Panc1 (cell line): ENCODE results near the gene DNMT3L. TPM values are rescaled to one million over a fixed set of nuclear protein-coding genes. Genes with fewer than 3 reads are reported as not detected.

Source experiments
- ATAC-seq: fragments of 200-7000 bp; cut with Tn5 transposase; 2 replicates; pipeline ENCODE4 v1.9.1; 2020; ENCODE audit warnings: mild to moderate bottlenecking, moderate library complexity
- BruUV-seq: library from RNA; stranded (reverse); fragments of 400-500 nt; replicated peaks from 2 replicates; lab custom pipeline; 2021; lab: Mats Ljungman, UMichigan
- CTCF ChIA-PET: fragments of 300-600 bp; sonication (Branson Sonifier 250); formaldehyde crosslinking; loops from one replicate; lab custom pipeline; 2022; ENCODE audit warnings: antibody characterized with exemption; lab: Charles Lee
- POLR2A ChIA-PET: fragments of 300-600 bp; sonication (Branson Sonifier 250); formaldehyde crosslinking; loops from one replicate; lab custom pipeline; 2022; ENCODE audit warnings: antibody characterized with exemption; lab: Charles Lee
- DNase-seq: peaks from one replicate; pipeline ENCODE4 v3.0.0-alpha.2; 2010; ENCODE audit warnings: low read depth, low spot score
- H3K27ac ChIP-seq: 2 replicates; pipeline ENCODE4 v1.5.1; 2011; ENCODE audit warnings: mild to moderate bottlenecking, low read length, inconsistent platforms
- H3K27me3 ChIP-seq: fragments of 200-500 bp; sonication (Bioruptor generic); 2 replicates; pipeline ENCODE4 v1.6.0; 2014; ENCODE audit warnings: low read length, inconsistent platforms; ENCODE audit not compliant: control insufficient read depth, insufficient read depth
- H3K36me3 ChIP-seq: fragments of 200-500 bp; sonication (Bioruptor generic); 2 replicates; pipeline ENCODE4 v1.5.1; 2014; ENCODE audit warnings: inconsistent platforms, mild to moderate bottlenecking, low read length, moderate library complexity; ENCODE audit not compliant: control insufficient read depth, insufficient read depth
- H3K4me1 ChIP-seq: 2 replicates; pipeline ENCODE4 v1.5.1; 2011; ENCODE audit warnings: inconsistent platforms, mild to moderate bottlenecking, low read length, moderate library complexity; ENCODE audit not compliant: control insufficient read depth, insufficient read depth
- H3K4me3 ChIP-seq, 2 experiments: 2 replicates each; pipeline ENCODE4 v1.5.1; 2011 to 2012; ENCODE audit warnings: low read depth in 2 of 2, low read length in 2 of 2, mild to moderate bottlenecking in 2 of 2, inconsistent platforms in 1 of 2, moderate library complexity in 1 of 2
- H3K9me3 ChIP-seq: fragments of 200-500 bp; sonication (Bioruptor generic); 2 replicates; pipeline ENCODE4 v1.5.1; 2014; ENCODE audit warnings: low read depth, mild to moderate bottlenecking, inconsistent platforms, low read length, moderate library complexity; ENCODE audit not compliant: control insufficient read depth, insufficient read depth
- CTCF ChIP-seq: fragments of 450-650 bp; IDR thresholded peaks from 2 replicates; pipeline ENCODE4 v1.5.1; 2017; ENCODE audit warnings: mild to moderate bottlenecking
- POLR2AphosphoS5 ChIP-seq: IDR thresholded peaks from 2 replicates; pipeline ENCODE4 v1.6.1; 2012; ENCODE audit warnings: mild to moderate bottlenecking, low read depth, low read length, moderate library complexity
- SIN3A ChIP-seq: IDR thresholded peaks from 2 replicates; pipeline ENCODE4 v1.6.1; 2012; ENCODE audit warnings: low read depth, mild to moderate bottlenecking, low read length, moderate library complexity, borderline replicate concordance; ENCODE audit not compliant: insufficient read depth
- TCF7L2 ChIP-seq: IDR thresholded peaks from 2 replicates; pipeline ENCODE4 v1.6.1; 2011; ENCODE audit warnings: mild to moderate bottlenecking, low read depth, low read length, inconsistent platforms
- in situ Hi-C: cut with HindIII; loops from 2 replicates; pipeline ENCODE4 v1.10.0; 2016; ENCODE audit warnings: low sequenced_read_pairs, low pct_unique_long_range_greater_than_20kb
- intact Hi-C: fragments of 100-400 bp; cut with micrococcal nuclease; formaldehyde crosslinking; loops from one replicate; pipeline ENCODE4 v1.10.0; 2022; ENCODE audit not compliant: unreplicated experiment
- total RNA-seq: library from RNA; stranded (reverse); gene quantifications from one replicate; pipeline ENCODE4 v1.2.1, GENCODE V29; 2021; ENCODE audit not compliant: unreplicated experiment
- TF ChIP-seq, protein P1 (sequence below), 2 experiments: IDR thresholded peaks; 2 replicates each; pipeline ENCODE4 v1.6.1; 2011 to 2012; ENCODE audit warnings: low read depth in 2 of 2, control low read depth in 1 of 2, low read length in 1 of 2, mild to moderate bottlenecking in 1 of 2, moderate library complexity in 1 of 2; ENCODE audit not compliant: insufficient read depth in 1 of 2

DNMT3L gene
- total RNA-seq, 1 experiment from 2014 or later = not detected

DNA sequence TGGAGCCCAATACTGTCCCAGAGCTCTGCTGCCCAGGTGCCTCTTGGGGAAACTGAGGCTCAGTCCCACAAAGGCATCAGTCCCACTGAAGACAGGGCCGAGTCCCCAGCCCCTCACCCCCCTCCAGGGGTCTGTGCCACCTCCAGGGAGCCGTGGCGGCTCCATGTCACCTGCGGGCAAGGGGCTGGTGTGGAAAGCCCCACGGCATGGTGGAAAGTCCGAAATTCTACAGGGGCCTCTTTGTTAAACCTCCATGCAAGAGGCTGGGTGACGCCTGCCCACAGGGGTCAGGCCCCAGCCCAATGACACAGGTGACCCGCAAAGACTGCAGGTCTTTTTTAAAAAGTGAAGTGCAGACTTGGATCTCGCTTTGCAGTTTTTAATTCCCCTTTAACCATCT, 20.7 kb upstream of the DNMT3L start:
- no peaks in the 10 kb centered on the region for H3K36me3 ChIP-seq
- H3K4me3 ChIP-seq = no peak overlapping the region
- TF ChIP-seq CTCF = no peak
- TF ChIP-seq TCF7L2 = no peak
- no peak for TF ChIP-seq SIN3A
- TF ChIP-seq, protein P1, sequence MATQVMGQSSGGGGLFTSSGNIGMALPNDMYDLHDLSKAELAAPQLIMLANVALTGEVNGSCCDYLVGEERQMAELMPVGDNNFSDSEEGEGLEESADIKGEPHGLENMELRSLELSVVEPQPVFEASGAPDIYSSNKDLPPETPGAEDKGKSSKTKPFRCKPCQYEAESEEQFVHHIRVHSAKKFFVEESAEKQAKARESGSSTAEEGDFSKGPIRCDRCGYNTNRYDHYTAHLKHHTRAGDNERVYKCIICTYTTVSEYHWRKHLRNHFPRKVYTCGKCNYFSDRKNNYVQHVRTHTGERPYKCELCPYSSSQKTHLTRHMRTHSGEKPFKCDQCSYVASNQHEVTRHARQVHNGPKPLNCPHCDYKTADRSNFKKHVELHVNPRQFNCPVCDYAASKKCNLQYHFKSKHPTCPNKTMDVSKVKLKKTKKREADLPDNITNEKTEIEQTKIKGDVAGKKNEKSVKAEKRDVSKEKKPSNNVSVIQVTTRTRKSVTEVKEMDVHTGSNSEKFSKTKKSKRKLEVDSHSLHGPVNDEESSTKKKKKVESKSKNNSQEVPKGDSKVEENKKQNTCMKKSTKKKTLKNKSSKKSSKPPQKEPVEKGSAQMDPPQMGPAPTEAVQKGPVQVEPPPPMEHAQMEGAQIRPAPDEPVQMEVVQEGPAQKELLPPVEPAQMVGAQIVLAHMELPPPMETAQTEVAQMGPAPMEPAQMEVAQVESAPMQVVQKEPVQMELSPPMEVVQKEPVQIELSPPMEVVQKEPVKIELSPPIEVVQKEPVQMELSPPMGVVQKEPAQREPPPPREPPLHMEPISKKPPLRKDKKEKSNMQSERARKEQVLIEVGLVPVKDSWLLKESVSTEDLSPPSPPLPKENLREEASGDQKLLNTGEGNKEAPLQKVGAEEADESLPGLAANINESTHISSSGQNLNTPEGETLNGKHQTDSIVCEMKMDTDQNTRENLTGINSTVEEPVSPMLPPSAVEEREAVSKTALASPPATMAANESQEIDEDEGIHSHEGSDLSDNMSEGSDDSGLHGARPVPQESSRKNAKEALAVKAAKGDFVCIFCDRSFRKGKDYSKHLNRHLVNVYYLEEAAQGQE (IDR thresholded peaks at IDR 0.05; ENCODE audit: insufficient read depth in 1 of 2, low read depth in 2 of 2, low read length in 1 of 2) = no peak
- TF ChIP-seq POLR2AphosphoS5 = no peak
- ATAC-seq (no peak), DNase-seq (no peak)
- no TSS peak for BruUV-seq
- ChIA-PET CTCF (no interaction called here), POLR2A (no interaction called here)
- no peaks in the 10 kb centered on the region for H3K9me3 ChIP-seq
- H3K4me1 ChIP-seq = no peaks in the 10 kb centered on the region; the same call in 1 of the 2 replicates
- no peaks in the 10 kb centered on the region for H3K27me3 ChIP-seq
- intact Hi-C loops = no loop called here
- H3K27ac ChIP-seq = no peak overlapping the region
- in situ Hi-C loops = no loop called here

DNA sequence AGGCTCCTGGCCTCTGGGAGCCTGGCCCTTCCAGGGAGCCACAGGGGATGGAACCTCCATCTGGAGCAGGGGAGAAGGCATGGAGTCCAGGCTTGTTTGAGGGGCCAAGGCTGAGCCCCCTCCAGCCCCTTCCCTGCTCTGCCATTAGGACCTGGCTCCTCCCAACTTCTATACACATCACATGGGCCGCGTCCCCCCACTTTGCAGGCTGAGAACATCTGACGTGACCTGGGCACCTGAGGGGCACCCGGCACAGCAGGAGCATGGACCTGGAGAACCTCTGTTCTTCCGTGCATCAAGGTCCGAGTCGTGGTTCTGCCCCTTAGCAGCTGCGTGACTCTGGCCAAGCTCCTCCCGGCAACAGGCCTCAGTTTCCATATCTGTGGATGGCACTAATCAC, 20.1 kb upstream of the DNMT3L start:
- H3K36me3 ChIP-seq = no peaks in the 10 kb centered on the region
- H3K4me1 ChIP-seq = no peaks in the 10 kb centered on the region; the same call in 1 of the 2 replicates
- CTCF ChIA-PET = no interaction called here
- intact Hi-C loops = no loop called here
- no peak overlapping the region for H3K27ac ChIP-seq
- in situ Hi-C loops = no loop called here
- ATAC-seq = no peak
- no peak for DNase-seq
- no TSS peak for BruUV-seq
- TF ChIP-seq, protein P1 (IDR thresholded peaks at IDR 0.05; ENCODE audit: insufficient read depth in 1 of 2, low read depth in 2 of 2, low read length in 1 of 2) = no peak
- H3K9me3 ChIP-seq = no peaks in the 10 kb centered on the region
- H3K4me3 ChIP-seq = no peak overlapping the region
- H3K27me3 ChIP-seq = no peaks in the 10 kb centered on the region
- POLR2A ChIA-PET = no interaction called here
